NCI-H226 (cell line): ENCODE results near the gene ELMOD3.
"Not testable (repeated sequence)": the region's sequence is repeated elsewhere in the genome, so short reads cannot be mapped to it uniquely, and the experiment has no call there.

Source experiments
- DNase-seq: peaks from one replicate; pipeline ENCODE4 v3.0.0-alpha.2; 2015

ELMOD3 gene

DNA sequence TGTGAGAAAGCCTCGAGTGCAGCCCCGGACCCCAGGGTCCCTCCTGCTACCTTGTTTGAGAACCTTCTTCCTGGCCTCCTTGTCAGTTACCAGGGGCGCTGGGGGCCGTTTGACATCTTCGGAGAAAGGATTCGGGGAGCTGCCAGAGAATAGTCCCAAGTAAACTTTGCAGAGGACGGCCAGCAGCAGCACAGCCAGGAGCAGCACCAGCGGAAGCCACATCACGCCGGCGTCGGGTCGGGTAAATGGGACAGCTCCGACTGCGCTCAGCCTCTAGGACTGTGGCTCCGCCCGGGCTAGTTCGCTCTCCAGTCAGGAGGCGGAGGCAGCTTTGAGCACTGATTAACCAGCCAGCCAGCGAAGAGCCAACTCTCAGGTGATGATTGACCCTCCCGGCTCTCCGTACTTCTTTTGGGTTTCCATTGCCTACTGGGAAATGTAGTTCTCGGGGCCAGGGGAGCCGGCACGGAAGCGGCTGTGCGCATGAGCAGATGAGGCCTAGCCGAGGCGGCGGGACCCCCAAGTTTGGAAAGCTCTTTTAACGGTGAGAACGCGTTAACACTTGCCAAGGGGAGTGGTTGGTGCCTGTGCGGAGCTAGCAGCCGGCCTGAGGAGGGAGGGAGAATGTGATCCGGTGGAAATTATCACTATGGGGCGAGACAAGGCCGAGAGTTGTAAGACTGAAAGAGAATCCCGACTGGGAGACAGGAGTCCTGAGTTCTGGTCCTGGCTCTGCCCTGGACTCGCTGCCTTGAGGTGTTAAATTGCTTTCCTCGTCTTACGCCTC lies at the start of gene ELMOD3, which contains the start of gene RETSAT:
TSS of gene ELMOD3 (plus strand) at position 484 of the 787 bp plus-strand sequence. CDS start 2,430 bp downstream, outside the sequence.
TSS of gene RETSAT (minus strand) at position 243 of the 787 bp plus-strand sequence. CDS start at position 222, 21 bp downstream.
- peak; percentile 99 for DNase-seq

DNA sequence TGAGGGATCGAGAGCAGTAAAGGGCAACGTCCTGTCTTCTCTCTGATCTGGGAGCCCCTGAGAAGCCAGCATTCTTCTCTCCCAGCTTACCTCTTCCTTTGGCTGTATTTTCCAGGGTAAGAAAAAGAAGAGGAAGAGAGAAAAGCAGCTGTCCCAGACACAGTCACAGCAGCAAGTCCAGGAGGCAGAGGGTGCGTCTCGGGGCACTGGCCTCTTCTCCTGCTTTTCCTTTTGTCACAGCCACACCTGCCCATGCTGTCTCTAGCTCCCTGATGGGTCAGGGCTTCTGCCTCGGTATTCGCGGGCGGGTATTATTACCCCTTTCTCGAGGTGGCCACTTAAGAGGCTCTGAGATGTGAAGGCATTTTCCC lies 47.1 kb upstream of the ELMOD3 start:
- DNase-seq, result no peak

DNA sequence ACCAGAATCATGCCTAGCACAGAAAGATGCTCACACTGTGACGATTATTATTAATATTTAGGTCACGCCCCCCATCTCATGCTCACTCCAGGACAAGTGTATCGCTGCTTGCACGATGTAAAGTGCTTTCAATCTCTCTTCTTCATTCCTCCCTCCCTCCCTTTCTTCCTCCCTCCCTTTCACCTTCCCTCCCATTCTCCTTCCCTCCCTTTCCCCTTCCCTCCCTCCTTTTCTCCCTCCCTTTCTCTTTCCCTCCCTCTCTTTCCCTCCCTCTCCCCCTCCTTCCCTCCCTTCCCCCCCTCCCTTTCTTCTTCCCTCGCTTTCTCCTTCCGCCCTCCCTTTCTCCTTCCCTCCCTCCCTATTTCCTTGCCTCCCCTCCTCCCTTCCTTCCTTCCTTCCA lies 46.4 kb upstream of the ELMOD3 start:
- DNase-seq, result no peak

DNA sequence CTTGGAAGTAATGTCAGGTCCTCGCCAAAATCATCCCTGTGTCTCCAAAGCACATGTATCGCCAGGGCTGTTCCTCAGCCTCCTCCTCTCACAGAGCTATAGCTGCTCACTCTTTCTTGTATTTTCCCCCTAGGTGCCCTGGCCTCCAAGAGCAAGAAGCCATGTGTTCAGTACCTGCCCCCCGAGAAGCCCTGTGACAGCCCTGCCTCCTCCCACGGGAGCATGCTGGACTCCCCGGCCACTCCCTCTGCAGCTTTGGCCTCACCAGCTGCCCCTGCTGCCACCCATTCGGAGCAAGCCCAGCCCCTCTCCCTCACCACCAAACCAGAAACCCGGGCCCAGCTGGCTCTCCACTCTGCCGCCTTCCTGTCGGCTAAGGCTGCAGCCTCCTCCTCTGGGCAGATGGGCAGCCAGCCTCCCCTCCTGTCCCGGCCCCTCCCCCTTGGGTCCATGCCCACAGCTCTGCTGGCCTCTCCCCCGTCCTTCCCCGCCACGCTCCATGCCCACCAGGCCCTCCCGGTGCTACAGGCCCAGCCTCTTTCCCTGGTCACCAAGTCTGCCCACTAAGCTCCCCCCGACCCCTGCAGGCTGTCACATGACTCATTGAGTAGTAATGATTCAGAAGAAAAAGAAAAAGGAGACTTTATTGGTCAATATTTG lies 45.5 kb upstream of the ELMOD3 start:
- DNase-seq, result peak; percentile 79

DNA sequence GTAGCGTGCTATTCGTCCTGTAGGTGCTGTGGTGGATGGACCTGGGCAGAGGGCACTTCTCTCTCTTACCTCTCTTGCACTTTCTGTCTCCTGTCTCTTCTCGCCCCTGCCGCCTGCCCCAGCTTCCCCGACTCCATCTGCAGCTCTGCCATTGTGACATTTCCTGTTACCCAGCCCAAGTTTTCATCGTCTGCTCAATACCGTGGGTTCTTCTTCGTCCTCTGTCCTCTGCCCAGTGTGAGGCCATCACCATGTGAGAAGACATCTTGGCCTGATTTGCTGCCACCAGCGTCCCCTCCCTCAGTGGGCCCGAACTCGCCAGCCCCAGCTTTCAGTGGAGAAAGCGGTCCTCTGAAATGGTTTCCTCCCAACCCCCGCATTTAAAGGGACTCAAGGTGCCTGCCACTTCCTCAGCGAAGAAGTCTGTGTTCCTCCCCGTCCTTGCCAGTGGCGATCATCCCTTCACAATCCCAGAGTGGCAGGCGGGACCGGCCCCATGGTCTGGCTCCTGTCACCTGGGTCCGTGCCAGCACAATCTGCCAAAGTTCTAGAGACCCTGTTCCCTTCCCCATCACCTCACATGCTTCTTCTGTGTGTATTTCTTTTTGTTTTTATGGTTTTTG lies 44.8 kb upstream of the ELMOD3 start:
- no peak for DNase-seq

DNA sequence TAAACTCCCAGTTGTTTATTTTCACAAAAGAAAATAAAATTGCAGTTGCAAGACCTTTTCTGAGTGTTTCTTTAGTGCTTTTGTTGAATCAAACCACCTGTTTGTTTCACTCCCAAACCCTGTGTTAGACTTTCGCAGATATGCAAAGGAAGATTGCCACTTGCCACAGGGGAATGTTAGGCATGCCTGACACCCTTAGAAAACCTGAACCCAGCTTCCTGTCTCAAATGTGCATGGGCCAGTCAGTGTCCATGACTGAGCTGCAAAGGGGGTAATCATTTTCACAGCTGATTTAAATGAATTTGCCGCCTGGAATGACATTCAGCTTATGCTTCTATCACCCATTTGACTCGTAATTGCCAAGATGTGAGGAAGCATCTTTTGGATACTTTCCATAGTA lies 44.2 kb upstream of the ELMOD3 start:
- no peak for DNase-seq

DNA sequence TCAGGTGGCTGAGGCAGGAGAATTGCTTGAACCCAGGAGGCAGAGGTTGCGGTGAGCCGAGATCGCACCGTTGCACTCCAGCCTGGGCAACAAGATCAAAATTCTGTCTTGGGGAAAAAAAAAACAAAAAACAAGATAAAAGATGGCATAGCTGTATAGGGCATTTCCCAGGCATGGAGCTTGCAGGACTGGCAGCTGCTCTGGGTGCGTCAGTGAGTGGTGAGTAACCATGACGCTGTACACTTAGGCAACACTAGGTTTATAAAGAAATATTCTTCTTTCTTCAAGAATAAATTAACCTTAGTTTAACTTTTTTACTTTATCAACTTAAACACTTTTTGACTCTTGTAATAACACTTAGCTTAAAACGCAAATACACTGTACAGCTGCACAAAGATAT lies 42.2 kb upstream of the ELMOD3 start:
- DNase-seq, result peak; percentile 80

DNA sequence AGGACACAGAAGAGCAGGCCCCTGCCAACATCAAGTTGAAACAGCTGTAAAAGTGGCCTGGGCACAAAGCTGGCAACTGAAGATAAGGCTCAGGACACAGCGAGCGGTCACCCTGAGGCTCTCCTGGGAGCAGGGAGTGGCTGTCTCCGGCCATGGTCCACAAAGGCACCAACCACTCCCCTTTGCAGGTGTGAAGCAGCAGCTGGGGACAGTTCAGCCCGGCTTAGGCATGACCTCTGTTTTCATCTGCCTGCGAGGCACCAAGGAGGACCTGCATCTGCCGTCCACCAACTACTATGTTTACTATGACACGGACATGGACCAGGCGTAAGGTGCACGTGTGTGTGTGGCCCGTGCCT lies 39.7 kb upstream of the ELMOD3 start:
- no peak for DNase-seq

DNA sequence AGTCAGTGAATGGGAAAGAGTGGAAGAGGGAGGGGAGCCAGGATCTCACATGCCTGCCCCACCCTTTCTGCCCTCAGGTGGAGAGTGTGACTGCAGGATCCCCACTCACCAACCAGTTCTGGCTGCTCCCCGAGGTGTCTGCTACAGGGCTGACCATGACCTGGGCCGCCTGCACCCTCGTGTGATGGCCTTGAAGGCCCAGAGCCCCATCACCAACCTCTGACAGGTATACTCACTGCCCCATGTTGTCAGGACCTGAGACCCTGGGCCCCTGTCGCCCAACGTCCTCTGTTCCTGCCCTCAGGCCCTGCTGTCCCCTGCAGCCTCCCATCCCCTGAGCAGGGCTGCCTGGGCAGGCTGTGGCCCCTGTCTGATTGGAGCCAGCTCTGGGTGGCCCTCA lies 38.6 kb upstream of the ELMOD3 start:
- not testable (repeated sequence) for DNase-seq

DNA sequence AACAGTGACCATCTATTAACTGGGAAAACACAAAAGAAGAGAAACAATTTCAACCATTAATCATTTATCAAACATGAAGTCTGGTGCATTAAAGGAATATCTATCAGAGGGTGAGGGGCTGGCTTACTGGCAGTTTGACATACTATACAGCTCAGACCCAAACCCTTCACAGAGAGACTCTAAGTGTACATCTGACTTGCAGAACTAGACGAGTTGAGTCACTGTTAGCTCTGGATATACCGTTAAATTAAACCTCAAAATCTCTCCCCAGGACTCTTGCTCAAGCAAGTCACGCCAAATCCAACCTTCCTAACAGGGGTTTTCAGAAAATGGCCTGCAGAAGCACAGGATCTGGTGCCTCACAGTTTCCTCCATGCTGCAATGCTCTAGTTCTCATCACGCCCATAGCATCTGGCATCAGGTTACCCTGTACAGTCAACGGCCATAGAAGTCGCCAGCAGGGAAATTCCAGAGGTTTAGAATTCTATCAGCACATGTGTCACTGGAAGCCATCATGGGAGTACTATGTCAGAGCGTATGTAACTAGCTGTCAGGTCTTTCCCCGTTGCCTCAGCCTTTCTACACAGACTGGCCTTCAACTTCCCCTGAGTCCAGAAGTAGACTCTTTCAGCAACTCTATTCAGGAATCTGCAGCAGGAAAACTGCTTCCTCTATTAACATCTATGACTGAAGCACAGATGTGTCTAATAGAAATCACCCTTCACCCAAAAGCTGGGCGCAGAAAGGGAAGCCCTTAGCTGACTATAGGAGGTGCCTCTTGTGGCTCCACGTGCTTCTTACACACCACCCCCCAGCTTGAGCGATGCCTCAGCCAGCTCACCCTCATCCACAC lies 36.1 kb upstream of the ELMOD3 start:
- DNase-seq, result no peak

DNA sequence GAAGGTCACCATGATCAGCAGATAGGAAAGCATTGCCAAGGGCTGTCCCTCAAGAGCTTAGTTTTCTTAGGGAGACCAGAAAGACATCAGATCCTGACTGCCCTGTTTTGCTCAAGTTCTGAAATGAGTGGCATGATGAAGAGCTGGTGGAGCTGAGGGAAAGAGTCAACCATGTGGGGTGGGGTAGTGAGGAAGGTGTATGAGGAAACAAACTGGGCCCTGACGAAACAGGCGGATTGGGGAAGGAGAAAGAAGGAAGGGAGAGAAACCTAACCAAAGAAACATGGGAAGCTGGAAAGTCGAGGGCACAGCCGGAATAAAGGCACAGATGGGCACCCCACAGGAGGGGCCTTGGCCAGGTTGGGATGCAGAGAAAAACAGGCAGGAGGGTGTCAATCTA lies 34.8 kb upstream of the ELMOD3 start:
- DNase-seq, result no peak

DNA sequence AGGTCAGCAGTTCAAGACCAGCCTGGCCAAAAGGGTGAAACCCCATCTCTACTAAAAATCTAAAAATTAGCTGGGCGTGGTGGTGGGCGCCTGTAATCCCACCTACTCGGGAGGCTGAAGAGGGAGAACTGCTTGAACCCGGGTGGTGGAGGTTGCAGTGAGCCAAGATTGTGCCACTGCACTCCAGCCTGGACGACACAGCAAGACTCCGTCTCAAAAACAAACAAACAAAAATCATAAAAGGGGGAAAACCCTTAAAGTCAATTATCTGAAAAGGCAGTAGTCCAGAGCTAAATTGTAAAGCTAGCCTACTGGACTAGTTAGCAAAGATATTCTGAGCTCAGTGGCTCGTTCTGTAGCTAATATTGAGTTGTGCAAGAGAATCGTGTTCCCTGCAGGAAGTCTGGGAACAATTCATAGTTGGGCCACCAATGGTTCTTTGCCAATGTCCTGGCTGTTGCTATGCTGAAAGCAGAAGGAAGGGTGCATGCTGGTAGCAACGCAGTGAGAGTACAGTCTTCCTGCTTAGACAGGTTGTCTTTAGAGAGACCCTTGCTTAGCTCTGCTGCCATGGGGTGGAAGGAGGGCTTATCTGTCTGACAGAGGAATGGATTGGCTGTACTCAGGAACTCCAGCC lies 31.1 kb upstream of the ELMOD3 start:
- DNase-seq, result no peak

DNA sequence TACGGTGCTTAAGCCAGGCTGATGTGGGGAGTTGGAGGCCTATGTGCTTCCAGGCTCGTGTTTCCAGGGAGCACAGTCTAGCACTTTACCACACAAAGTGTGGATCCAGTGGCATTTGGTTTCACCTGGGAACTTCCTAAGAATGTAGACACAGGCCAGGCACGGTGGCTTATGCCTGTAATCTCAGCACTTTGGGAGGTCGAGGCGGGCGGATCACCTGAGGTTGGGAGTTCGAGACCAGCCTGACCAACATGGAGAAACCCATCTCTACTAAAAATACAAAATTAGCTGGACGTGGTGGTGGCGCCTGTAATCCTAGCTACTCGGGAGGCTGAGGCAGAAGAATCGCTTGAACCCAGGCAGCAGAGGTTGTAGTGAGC lies 30.6 kb upstream of the ELMOD3 start:
- not testable (repeated sequence) for DNase-seq

DNA sequence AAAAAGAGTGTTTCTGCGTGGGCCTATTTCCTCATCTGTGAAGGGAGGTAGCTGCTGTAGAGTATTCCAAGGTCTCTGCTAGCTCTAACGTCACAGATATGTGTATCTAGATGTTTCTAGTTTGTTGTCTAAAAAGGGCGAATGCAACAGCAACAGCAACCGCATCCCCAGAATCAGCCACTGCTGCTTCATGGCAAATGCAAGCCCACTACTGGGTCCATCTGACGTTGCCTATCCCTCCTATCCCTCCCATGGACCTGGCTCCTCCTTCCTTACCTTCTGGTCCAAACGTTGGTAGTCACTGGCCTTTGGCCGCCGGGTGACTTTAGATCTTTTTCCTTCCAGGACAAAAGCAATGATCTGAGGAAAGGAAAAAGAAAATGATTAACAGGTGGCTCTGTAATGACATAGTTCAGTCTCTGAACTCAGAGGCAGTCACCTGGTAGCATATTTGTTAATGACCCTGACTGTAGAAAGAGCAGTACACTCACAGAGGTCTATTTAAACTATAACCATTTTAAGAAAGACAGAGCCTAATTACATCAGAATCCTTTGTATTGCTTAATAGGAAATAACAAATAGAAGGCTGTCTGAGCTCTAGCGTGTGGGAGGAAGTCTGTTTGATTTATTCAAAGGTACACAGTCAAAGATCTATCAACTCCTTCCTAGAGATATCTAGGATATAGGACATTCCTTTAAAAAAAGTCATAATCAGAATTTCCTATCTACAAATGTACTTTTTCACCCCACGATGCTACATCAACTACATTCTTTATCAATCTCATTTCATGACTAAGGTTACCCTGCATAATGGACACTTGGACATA lies 29.7 kb upstream of the ELMOD3 start:
- DNase-seq, result no peak

DNA sequence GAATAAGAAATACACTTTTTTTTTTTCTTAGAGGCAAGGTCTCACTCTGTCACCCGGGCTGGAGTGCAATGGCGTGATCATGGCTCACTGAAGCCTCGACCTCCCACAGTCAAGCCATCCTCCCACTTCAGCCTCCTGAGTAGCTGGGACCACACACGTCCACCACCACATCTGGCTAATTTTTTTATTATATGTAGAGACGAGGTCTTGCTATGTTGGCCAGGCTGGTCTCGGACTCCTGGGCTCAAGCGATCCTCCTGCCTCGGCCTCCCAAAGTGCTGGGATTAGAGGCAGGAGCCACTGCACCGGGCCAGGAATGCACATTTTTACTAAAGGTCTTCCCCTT lies 29.1 kb upstream of the ELMOD3 start:
- DNase-seq, result no peak

DNA sequence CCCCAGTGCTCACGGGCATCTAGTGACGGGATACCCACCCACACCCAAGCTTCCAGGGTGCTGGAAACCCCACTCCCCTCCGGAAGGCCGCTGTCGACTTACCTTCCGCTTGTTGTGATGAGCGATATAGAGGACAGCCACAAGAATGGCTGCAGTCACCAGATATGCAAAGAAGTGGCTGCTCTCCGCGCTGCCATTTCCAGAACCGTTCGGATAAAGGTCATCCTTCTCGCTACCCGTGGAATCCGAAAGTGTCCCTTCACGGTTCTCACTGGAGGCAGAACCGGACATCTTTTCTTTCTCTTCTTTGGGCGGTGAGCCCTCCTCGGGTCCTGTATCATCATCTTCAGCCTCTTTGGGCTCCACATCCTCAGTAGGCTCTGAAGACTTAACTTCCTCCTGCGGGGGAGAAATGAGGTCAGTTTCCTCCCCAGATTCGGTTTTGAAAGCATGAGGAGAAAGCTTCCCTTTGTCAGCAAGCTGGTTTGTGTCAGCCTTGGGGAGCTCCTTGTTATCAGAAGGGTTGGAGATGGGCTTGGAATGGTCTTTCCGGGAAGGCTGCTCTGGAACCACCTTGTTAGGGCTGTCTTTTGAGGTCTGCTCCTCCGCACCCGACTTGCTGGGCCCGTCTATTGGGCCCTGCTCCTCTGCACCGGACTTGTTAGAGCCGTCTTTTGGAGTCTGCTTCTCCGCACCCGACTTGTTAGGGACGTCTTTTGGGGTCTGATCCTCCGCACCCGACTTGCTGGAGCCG lies 28.0 kb upstream of the ELMOD3 start:
- DNase-seq, result no peak

DNA sequence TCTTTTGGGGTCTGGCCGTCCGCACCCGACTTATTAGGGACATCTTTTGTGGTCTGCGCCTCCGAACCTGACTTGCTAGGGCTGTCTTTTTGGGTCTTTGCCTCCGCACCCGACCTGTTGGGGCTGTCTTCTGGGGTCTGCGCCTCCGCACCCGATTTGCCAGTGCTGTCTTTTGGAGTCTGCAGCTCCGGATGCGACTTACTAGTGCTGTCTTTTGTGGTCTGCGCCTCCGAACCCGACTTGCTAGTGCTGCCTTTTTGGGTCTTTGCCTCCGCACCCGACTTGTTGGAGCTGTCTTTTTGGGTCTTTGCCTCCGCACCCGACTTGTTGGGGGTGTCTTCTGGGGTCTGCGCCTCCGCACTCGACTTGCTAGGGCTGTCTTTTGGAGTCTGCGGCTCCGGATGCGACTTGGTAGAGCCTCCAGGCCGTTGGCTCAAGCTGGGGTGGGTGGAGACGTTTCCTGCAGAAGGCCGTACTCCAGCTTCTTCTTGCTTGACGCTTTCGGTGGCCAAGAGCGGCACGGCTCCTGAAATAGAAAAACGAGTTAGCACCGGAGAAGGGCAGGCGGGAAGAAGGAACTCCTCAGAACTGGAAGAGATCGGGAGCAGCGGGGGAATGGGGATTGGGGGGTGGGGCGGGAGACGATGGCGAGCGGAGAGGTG lies 27.3 kb upstream of the ELMOD3 start:
- DNase-seq, result no peak

DNA sequence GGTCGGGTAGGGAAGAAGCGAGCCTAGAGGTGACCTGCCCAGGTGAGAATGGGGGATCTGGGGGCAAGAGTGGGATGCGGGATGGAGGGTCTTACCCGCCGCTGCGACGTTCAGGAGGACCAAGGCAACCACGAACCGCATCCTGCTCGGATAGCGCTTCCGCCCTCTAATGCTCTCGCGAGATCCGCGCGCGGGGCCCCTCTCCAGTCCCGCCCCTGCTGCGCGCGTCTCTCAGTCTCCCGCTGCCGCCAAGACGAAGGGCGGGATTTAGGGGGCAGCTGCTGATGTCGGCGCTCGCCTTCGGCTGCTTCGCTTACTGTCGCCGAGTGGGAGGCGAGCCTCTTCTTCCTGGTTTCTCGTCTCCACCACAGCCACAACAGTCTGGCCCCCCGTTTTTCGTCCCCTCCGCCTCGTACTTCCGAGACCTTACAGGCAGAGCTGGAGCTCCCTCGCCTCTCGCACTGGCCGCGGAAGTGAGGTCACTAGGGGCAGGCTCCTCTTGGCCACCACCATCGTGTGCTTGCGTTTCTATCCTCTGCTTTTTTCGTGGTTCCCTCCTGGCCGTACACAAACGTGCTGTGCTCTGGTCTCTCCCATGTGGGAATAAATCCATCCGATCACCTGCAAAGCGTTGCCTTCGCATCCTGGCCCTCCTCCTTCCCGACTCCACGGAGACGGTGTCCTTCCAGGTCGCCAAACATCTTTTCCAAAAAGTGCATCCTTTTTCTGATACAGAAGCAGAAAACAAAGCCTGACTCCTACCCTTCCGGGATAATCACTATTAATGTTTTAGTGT lies 26.5 kb upstream of the ELMOD3 start, which contains the start of gene TGOLN2:
TSS of gene TGOLN2 (minus strand) at position 168 of the 796 bp plus-strand sequence. CDS start at position 141, 27 bp downstream.
- DNase-seq, result peak; percentile 87

DNA sequence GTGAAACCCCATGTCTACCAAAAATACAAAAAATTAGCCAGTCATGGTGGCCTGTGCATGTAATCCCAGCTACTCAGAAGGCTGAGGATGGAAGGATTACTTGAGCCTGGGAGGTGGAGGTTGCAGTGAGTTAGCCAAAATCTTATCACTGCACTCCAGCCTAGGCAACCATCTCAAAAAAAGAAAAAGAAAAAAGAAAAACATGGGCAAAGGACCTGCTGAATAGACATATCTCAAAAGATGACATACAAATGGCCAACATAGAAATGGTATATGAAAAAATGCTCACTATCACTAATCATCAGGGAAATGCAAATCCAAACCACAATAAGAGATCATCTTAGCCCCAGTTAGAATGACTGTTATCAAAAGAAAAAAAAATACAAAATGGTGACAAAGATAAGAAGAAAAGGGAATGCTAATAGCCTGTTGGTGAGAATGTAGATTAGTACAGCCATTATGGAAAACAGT lies 25.4 kb upstream of the ELMOD3 start:
- DNase-seq, result no peak
